ENCODE measurements around the gene FAM168A. TPM values are rescaled to one million over a fixed set of nuclear protein-coding genes. Genes with fewer than 3 reads are reported as not detected.

The FAM168A gene
- polyA plus RNA-seq, 2 of the 4 experiments (the other 2 are of a cell fraction): 15.3 to 19.2 TPM

DNA sequence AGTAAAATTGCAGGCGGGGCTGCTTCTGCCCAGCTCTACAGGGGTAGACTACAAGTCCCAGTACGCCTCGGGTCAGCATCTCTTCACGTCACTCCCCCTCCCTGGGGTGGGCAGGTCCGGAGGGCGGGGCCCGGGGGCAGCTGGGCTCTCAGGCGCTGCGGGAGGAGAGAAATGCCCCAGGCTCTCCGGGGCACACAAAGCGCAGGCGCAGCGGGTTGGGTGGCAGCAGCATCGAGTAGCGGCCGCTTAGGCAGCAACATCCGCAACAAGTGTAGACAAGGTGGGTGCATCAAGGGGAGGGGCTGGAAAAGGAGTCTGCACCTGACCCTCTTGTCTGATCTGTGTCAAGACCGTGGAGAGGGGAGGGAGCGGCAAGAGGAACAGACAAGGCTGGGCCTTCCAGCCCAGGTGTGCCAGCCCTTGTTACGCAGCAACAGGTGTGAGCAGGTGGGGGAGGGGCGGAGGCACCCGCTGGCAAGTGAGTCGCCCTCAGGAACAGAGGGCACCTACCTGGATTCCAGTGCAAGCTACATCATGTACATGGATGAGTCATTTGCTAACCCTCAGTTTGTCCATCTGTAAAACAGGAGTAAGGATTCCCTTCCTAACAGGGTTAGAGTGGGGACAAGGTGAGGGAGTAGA lies 49.7 kb upstream of the FAM168A start:
- 46% methylated on average over 21 of the region's 23 CpGs for WGBS (ENCODE audit: missing lambda C conversion rate)
- ChIA-PET CTCF (interaction anchor here (0.6 to 8.7 kb wide), 8 partner anchors 9 to 340 kb away, joined by 3 to 81 read pairs (median 4); no protein-coding TSS in a partner anchor), POLR2A (no interaction called here)
- no peaks in the 10 kb centered on the region for H3K9me3 ChIP-seq
- ATAC-seq (peak; percentile 81 to 89), FAIRE-seq (no peak), DNase-seq (ENCODE audit: low read depth in 1 of 2, low spot score in 1 of 2) (peak; percentile 58 to 62)
- H3K27ac ChIP-seq: 0 out of 6 replicates have a peak overlapping the region, but pooled peaks of 1 of the 2 experiments have one; percentile 14
- TF ChIP-seq FOSL2 (IDR thresholded peaks at IDR 0.05) (no peak), FOSL2 (CRISPR knock-in tag; IDR thresholded peaks at IDR 0.05) (peak; percentile 37), TP53 (CRISPR knock-in tag; IDR thresholded peaks at IDR 0.05) (no peak), NPAS2 (CRISPR knock-in tag; IDR thresholded peaks at IDR 0.05; ENCODE audit: borderline replicate concordance) (no peak), SMC3 (IDR thresholded peaks at IDR 0.05) (no peak)
- peak overlapping the region; percentile 60 for H3K4me2 ChIP-seq
- H3K4me1 ChIP-seq: no peaks in the 10 kb centered on the region
- peak overlapping the region; percentile 18; the same call in 1 of the 3 replicates for H3K4me3 ChIP-seq

DNA sequence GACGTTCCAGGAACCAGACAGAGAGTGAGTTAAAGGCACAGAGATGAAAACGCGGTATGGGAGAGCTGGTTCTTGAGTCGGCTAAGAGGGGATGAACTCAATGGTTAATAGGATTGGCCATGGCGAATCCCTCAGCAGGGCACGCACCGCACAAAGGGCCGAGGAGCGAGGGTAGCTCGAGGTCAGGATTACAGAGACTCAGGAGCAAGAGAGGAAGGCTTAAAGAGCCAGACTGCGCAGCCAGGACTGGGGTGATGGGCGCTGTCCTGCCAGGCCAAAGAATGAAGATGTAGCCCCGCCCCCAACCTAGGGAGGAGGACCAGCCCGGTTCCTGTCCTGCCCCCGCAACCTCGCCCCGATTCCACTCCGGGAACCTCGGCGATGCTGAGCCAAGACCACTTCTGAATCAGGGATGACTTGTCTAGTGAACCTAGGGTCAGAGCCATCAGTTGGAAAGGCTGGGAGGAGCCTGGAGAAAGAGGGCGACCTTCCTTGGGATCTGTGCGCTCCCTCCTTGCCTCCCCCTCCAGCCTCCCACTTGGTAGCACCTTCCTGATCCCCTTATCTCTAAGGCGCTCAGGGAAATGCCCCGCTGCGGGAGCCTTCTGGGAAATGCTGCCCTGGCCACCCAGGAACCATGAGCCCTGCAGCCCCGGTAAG lies 48.2 kb upstream of the FAM168A start, which contains the start of gene PLEKHB1:
Gene PLEKHB1 (plus strand): TSS at position 610 of the 660 bp plus-strand sequence. CDS start 28 bp downstream, at position 638.
- Histone ChIP-seq H3K9me3 (no peaks in the 10 kb centered on the region), H3K4me2 (peak within 1 kb of the TSS; percentile 60), H3K4me1 (no peaks in the 10 kb centered on the region), H3K27ac (no peak within 1 kb of the TSS), H3K4me3 (peak within 1 kb of the TSS; percentile 18; the same call in 1 of the 3 replicates)
- CTCF ChIA-PET: interaction anchor here (0.6 to 8.7 kb wide), 6 partner anchors 15 to 253 kb away, joined by 3 to 81 read pairs (median 8); no protein-coding TSS in a partner anchor
- FAIRE-seq: no peak
- no peak for DNase-seq (ENCODE audit: low read depth in 1 of 2, low spot score in 1 of 2)
- TF ChIP-seq BHLHE40 (IDR thresholded peaks at IDR 0.05; ENCODE audit: low read depth, low read length) (no peak), NPAS2 (CRISPR knock-in tag; IDR thresholded peaks at IDR 0.05; ENCODE audit: borderline replicate concordance) (no peak), HOXA7 (CRISPR knock-in tag; IDR thresholded peaks at IDR 0.05) (no peak)
- POLR2A ChIA-PET: no interaction called here
- 0 out of 6 replicates have a peak, but pooled peaks of 1 of the 2 experiments have one; percentile 12 for ATAC-seq
- 77% methylated on average over 26 of the region's 26 CpGs for WGBS (ENCODE audit: missing lambda C conversion rate)

DNA sequence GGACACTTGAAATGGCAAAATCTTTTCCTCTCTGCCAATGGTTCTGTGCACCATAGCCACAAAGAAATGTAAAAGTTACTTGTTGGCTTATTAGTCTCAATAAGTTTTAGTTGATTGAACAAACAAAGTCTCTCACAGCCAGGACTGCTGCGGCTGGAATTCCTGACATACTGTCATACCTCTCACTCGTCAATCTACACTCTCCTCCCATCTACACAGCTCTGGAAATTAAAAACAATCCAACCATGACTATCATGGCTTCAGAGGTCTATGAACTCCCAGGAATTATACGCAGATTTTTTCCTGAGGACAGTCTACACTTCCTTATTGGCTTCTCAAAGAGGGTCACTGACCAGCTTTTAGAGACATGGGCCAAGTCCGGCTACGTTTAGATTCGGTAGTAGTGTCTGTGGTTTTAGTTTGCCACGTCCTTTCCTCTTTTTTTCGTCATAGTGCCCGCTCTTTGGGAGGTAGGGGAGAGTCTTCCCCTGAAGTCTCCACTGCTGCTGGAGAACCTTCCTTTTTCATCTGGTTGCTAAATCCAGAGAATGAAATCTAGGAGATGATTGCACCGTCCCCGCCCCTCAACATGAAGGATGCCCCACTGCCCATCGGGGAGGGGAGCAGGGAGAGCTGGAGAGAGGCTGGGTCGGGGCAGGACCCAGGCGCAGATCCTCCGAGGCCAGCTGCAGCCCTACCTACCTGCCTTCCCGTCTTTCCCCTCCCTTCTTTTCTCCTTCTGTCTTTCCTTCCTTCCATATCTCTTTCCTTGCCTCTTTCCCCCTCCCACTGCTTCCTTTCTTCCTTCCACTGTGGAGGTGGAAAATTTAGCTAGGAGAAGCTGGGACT lies 47.4 kb upstream of the FAM168A start:
- H3K27ac ChIP-seq: no peak overlapping the region
- ATAC-seq: no peak
- no peaks in the 10 kb centered on the region for H3K9me3 ChIP-seq
- no peak overlapping the region for H3K4me3 ChIP-seq
- CTCF ChIA-PET: interaction anchor here (0.6 to 8.7 kb wide), 4 partner anchors 16 to 72 kb away, joined by 3 to 81 read pairs (median 17); no protein-coding TSS in a partner anchor
- H3K4me1 ChIP-seq: no peaks in the 10 kb centered on the region
- TF ChIP-seq HOXB5 (CRISPR knock-in tag; IDR thresholded peaks at IDR 0.05): no peak
- TF ChIP-seq EHF (CRISPR knock-in tag; IDR thresholded peaks at IDR 0.05): no peak
- TF ChIP-seq RCOR1 (IDR thresholded peaks at IDR 0.05; ENCODE audit: low read depth, low read length): no peak
- no peak for TF ChIP-seq NR3C1 (IDR thresholded peaks at IDR 0.05)
- no peak for TF ChIP-seq ZC3H11A (IDR thresholded peaks at IDR 0.05)
- TF ChIP-seq EP300 (IDR thresholded peaks at IDR 0.05): no peak
- TF ChIP-seq, protein P1, sequence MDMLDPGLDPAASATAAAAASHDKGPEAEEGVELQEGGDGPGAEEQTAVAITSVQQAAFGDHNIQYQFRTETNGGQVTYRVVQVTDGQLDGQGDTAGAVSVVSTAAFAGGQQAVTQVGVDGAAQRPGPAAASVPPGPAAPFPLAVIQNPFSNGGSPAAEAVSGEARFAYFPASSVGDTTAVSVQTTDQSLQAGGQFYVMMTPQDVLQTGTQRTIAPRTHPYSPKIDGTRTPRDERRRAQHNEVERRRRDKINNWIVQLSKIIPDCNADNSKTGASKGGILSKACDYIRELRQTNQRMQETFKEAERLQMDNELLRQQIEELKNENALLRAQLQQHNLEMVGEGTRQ (IDR thresholded peaks at IDR 0.05): no peak
- no peak for TF ChIP-seq BHLHE40 (IDR thresholded peaks at IDR 0.05; ENCODE audit: low read depth, low read length)
- no peak for TF ChIP-seq HEYL (CRISPR knock-in tag; IDR thresholded peaks at IDR 0.05)
- no peak for TF ChIP-seq RARB (CRISPR knock-in tag; IDR thresholded peaks at IDR 0.05)
- TF ChIP-seq FOSB (CRISPR knock-in tag; IDR thresholded peaks at IDR 0.05): no peak
- no peak for TF ChIP-seq CEBPB (IDR thresholded peaks at IDR 0.05)
- TF ChIP-seq EHMT2 (IDR thresholded peaks at IDR 0.05; ENCODE audit: low read depth): no peak
- DNase-seq (ENCODE audit: low read depth in 1 of 2, low spot score in 1 of 2): no peak
- no peak for FAIRE-seq
- POLR2A ChIA-PET: no interaction called here
- no peak overlapping the region for H3K4me2 ChIP-seq
- 78% methylated on average over 16 of the region's 16 CpGs for WGBS (ENCODE audit: missing lambda C conversion rate)

All from A549 (cell line).